ENCODE measurements around the gene CFAP410.
"Not testable (repeated sequence)": the region's sequence is repeated elsewhere in the genome, so short reads cannot be mapped to it uniquely, and the experiment has no call there.

CFAP410 gene

DNA sequence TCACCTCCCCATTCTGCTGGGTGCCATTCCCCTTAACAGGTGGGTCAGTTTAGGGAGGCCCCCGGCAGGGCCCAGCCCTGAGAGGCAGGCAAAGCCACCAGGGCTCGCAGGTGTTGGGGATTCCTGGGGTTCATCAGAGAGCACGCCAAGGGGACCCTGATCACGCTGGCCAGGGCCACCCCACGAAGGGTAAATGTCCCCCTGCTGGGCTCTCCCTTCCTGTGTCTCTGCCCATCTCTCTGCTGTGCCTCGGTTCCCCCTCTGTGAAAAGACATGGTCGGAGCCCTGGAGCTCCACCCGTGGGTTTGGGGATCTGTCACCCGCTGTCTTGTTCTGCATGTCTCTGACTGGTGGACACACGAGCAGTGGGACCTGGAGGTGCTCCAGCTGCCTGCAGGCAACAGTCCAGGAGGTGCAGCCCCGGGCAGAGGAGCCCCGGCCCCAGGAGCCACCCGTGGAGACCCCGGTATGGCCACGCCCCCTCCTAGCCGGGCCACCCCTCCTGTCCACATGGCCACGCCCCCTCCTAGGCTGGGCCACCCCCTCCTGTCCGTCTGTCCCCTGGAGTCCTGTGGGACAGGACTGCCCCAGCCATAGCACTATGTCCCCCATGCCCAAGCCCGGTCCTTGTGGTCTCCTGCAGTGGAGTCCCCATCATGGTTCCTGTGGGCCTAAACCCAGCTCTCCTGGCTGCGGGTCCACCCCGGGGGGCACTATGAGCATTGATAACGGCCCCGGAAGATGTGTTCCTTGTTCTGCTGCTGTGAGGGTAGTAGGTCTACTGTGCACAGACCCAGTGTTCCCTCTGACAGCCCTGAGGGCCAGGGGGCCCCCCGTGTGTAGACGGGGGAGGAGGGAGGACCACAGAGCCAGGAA, 47.0 kb downstream of the CFAP410 start:
- intact Hi-C loops (cut with DNase I): no loop called here
- peak in 1 of 10 donors; percentile 84 for DNase-seq

DNA sequence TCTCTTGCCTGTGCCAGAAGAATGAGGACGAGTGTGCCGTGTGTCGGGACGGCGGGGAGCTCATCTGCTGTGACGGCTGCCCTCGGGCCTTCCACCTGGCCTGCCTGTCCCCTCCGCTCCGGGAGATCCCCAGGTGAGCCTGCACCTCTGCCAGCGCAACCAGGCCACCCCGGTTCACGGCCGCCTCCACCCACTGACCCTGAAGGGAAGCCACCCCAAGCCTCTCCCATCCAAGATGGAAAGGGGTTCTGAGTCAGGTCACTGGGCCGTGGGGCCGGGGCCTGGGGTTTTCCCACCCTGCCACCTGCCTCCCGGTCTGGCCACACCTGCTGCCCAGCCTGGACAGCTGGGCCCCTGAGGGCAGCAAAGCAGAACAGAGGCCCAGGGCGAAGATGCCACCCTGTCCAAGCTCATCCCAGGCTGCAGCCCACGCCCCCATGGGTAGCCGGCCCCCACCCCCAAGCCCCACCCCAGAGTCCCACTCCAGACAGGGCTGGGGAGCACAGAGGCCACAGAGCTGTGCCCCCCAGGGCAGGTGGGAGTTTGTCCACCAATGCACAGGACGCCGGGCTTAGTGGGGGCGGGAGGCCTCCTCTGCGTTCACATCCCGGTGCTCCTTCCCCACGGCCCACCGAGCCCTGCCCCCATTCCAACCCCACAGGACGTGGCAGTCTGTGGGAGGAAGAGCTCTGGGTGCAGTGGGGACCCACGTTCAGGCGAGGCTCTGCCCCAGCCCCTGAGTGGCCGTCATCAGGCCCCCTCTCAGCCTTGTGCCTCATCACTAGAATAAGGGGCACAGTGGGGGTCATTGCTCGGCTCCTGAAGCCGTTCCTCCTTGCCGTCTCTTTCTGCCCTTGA, 47.9 kb downstream of the CFAP410 start:
- DNase-seq: peak in 1 of 10 donors; percentile 80
- intact Hi-C loops (cut with DNase I): no loop called here

GRCh38 chr21:44290327-44291077, 48.7 kb downstream of the CFAP410 start:
- intact Hi-C loops (cut with DNase I): no loop called here
- DNase-seq: peak in 1 of 10 donors; percentile 78

- intact Hi-C loops (cut with DNase I): no loop called here
- DNase-seq: peak in 2 of 10 donors; percentile 1 to 65
These were observed 49.7 kb downstream of the CFAP410 start for GRCh38 chr21:44289381-44290010.

DNA sequence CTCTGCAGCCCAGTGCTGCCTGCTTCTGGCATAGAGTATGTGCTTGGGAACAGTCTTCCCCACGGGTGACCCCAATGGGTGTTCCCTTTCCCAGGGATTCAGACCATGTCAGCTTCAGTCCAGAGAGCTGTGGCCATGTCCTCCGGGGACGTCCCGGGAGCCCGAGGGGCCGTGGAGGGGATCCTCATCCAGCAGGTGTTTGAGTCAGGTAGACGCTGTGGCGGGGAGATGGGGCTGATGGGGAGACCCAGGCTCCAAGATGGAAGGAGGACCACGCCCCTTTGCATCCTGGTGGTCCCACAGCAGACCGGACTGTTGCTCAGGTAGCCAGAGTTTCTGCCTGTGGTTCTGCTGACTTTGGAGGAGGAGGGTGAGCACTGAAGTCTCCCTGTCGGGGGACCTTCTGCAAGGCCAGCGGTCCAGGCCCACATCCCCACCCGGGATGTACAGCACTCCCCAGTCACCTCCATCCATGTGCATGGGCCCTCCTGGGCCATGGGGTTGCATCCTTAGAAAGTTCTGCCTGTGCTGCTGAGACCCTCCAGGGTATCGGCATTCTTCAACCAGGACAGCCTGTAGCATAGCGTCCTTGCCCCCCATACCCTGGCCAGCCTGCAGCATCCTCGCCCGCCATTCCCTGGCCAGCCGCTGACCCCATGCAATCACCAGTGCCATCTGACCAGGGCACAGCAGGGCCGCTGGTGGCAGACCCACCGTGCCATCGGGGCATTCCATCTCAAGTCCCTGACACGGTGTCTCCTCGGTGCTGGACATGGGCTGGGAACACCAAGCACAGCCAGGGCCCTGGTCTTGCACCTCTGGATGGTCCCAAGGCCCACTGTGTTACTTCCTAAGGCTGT, 50.7 kb downstream of the CFAP410 start:
- intact Hi-C loops (cut with DNase I): no loop called here
- DNase-seq: peak in 2 of 10 donors; percentile 3 to 84

GRCh38 chr21:44286716-44287632, 52.2 kb downstream of the CFAP410 start:
- intact Hi-C loops (cut with DNase I): no loop called here
- peak in 1 of 10 donors; percentile 80 for DNase-seq

DNA sequence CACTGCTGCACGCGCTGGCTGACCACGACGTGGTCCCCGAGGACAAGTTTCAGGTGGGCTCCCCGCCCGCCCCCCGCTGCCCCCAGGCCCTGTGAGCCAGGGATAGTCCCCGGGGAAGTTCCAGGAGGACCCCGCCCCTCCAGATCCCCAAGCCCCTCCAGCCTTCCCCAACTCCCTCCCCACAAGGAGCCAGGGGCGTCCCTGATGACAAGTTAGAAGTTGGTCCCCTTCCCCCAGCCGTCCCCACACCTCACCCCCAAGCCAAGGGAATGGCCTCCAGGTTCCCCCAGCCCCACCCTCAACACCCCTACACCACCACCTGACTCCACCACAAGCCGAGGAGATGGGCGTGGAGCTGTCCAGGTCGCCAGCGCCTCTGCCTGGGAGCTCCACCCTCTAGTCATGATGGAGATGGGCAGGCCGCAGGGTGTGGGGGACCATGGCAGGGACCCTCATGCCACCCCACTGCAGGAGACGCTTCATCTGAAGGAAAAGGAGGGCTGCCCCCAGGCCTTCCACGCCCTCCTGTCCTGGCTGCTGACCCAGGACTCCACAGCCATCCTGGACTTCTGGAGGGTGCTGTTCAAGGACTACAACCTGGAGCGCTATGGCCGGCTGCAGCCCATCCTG, 53.0 kb downstream of the CFAP410 start:
- intact Hi-C loops (cut with DNase I): no loop called here
- DNase-seq: peak in 1 of 10 donors; percentile 68

DNA sequence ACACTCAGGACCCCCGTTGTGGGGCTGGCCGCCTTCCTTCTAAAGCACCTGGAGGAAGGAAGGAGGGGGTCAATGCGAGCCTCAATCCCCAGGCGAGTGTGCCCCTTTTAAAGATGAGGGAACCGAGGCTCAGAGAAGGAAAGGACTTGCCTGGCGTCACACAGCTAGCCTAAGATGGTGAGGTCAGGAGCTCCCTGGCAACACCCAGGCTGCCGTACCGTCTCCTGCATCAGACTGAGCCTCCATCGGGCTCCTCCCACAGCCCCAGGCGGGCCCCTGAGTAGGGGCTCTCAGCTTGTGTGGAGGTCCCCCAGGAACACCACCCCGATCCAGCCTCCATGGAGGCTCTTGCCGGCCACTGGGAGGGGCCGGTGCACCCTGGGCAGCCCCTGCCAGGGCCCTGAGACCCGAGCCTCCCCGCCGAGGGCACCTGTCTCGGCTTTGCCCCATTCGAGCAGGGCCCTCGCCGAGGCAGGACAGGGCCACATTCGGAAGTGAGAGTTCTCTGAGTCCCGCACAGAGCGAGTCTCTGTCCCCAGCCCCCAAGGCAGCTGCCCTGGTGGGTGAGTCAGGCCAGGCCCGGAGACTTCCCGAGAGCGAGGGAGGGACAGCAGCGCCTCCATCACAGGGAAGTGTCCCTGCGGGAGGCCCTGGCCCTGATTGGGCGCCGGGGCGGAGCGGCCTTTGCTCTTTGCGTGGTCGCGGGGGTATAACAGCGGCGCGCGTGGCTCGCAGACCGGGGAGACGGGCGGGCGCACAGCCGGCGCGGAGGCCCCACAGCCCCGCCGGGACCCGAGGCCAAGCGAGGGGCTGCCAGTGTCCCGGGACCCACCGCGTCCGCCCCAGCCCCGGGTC, 53.8 kb downstream of the CFAP410 start, which contains the start of gene AIRE:
Gene AIRE, plus strand, starts transcription at position 739 of the 855 bp plus-strand sequence. CDS start 131 bp downstream, outside the sequence.
- peak in 1 of 10 donors; percentile 83 for DNase-seq
- intact Hi-C loops (cut with DNase I): no loop called here

GRCh38 chr21:44283948-44284347, 55.2 kb downstream of the CFAP410 start:
- intact Hi-C loops (cut with DNase I): no loop called here
- DNase-seq: no peak

DNA sequence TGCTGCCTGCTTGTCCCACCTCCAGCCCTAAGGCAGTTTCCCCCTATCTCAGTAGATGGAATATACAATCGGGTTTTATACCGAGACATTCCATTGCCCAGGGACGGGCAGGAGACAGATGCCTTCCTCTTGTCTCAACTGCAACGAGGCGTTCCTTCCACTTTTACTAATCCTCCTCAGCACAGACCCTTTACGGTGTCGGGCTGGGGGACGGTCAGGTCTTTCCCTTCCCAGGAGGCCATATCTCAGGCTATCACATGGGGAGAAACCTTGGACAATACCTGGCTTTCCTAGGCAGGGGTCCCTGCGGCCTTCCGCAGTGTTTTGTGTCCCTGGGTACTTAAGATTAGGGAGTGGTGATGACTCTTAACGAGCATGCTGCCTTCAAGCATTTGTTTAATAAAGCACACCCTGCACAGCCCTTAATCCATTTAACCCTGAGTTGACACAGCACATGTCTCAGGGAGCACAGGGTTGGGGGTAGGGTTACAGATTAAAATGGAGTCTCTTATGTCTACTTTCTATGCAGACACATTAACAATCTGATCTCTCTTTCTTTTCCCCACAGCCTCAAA, 55.9 kb downstream of the CFAP410 start:
- intact Hi-C loops (cut with DNase I); DNase-seq: not testable (repeated sequence)

DNA sequence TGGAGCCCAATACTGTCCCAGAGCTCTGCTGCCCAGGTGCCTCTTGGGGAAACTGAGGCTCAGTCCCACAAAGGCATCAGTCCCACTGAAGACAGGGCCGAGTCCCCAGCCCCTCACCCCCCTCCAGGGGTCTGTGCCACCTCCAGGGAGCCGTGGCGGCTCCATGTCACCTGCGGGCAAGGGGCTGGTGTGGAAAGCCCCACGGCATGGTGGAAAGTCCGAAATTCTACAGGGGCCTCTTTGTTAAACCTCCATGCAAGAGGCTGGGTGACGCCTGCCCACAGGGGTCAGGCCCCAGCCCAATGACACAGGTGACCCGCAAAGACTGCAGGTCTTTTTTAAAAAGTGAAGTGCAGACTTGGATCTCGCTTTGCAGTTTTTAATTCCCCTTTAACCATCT, 56.8 kb downstream of the CFAP410 start:
- DNase-seq: no peak
- intact Hi-C loops (cut with DNase I): no loop called here

- no peak for DNase-seq
- intact Hi-C loops (cut with DNase I): no loop called here
These were observed 57.4 kb downstream of the CFAP410 start for GRCh38 chr21:44281801-44282200.

- intact Hi-C loops (cut with DNase I): no loop called here
- no peak for DNase-seq
These were observed 59.6 kb downstream of the CFAP410 start for GRCh38 chr21:44279354-44280260.
